HPDE6-E6E7 (cell line): ENCODE data around the gene MFSD2A.
"Not testable (repeated sequence)": the region's sequence is repeated elsewhere in the genome, so short reads cannot be mapped to it uniquely, and the experiment has no call there.

Experiments used
- DNase-seq: peaks from one replicate; pipeline ENCODE4 v3.0.0; 2011; ENCODE audit warnings: missing footprints; ENCODE audit errors: extremely low spot score

MFSD2A gene

GRCh38 chr1:39940980-39941871 lies 13.7 kb upstream of the MFSD2A start:
- DNase-seq: no peak

- peak; percentile 46 for DNase-seq
Measured at GRCh38 chr1:39943471-39944290, 11.3 kb upstream of the MFSD2A start.

- DNase-seq: no peak
Measured at GRCh38 chr1:39944410-39945112, 10.4 kb upstream of the MFSD2A start.

- DNase-seq: no peak
Measured at GRCh38 chr1:39946216-39946615, 8.7 kb upstream of the MFSD2A start.

- no peak for DNase-seq
Measured at GRCh38 chr1:39947260-39947659, 7.7 kb upstream of the MFSD2A start.

GRCh38 chr1:39949891-39950290 lies 5.1 kb upstream of the MFSD2A start:
- DNase-seq: no peak

- no peak for DNase-seq
Measured at GRCh38 chr1:39951926-39952325, 3.0 kb upstream of the MFSD2A start.

- DNase-seq: no peak
Measured at GRCh38 chr1:39952359-39953110, 2.4 kb upstream of the MFSD2A start.

GRCh38 chr1:39954324-39954869 lies 548 bp upstream of the MFSD2A start:
- no peak for DNase-seq

- DNase-seq: peak; percentile 50
Measured at GRCh38 chr1:39955547-39956539, 898 bp downstream of the MFSD2A start.

- no peak for DNase-seq
Measured at GRCh38 chr1:39957299-39958015, 2.5 kb downstream of the MFSD2A start.

- no peak for DNase-seq
Measured at GRCh38 chr1:39958403-39959200, 3.7 kb downstream of the MFSD2A start.

GRCh38 chr1:39959651-39960333 lies 4.8 kb downstream of the MFSD2A start:
- DNase-seq: no peak

- peak; percentile 34 for DNase-seq
Measured at GRCh38 chr1:39960431-39960958, 5.5 kb downstream of the MFSD2A start.

GRCh38 chr1:39962450-39962825 lies 7.5 kb downstream of the MFSD2A start:
- no peak for DNase-seq

GRCh38 chr1:39962964-39963363 lies 8.0 kb downstream of the MFSD2A start:
- DNase-seq: not testable (repeated sequence)

GRCh38 chr1:39964552-39964951 lies 9.6 kb downstream of the MFSD2A start:
- no peak for DNase-seq

- no peak for DNase-seq
Measured at GRCh38 chr1:39965044-39965443, 10.1 kb downstream of the MFSD2A start.
